ENCODE measurements around the gene CNTNAP2.

The CNTNAP2 gene

DNA sequence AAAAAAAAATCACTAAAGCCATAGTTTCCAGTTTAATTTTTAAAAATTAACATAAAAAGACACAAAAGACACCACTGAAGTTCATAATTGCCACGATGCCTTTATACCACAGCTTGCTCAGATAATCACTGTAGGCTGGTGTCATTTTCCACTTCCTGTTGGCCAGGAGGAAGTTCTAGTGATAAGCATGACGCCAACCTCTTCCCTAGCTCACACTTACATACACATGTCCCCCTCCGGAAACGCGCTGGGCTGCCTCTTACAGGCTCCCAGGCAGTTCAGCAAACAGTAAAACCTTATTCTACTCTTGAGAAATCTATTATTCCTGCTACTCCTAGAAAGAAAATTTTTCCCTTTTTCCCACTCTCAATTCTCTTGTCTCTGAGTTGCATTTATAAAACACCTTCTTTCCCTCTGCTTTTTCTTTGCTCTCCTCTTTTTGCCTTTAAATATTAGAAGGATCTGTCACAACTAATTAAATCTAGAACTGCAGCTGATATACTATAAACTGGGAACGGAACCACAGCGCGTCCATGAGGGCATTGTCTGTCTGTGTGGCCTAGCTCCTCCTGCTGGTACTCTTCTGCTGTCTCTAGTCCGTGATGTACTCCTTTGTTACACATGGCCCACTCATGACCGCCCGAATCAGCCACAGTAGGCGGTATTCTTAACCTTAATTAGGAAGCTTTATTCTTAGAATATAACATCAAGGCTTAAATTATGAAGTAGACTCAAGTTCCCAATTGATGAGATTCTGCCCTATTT, 664.9 kb downstream of the CNTNAP2 start:
- no peak for DNase-seq (ENCODE audit: low spot score)

DNA sequence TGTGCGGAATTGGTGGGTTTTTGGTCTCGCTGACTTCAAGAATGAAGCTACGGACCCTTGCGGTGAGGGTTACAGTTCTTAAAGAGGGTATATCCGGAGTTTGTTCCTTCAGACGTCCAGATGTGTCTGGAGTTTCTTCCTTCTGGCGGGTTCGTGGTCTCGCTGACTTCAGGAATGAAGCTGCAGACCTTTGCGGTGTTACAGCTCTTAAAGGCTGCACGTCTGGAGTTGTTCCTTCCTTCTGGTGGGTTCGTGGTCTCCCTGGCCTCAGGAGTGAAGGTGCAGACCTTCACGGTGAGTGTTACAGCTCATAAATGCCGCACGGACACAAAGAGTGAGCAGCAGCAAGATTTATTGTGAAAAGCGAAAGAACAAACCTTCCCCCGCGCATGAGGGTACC, 670.7 kb downstream of the CNTNAP2 start:
- DNase-seq (ENCODE audit: low spot score): no peak

DNA sequence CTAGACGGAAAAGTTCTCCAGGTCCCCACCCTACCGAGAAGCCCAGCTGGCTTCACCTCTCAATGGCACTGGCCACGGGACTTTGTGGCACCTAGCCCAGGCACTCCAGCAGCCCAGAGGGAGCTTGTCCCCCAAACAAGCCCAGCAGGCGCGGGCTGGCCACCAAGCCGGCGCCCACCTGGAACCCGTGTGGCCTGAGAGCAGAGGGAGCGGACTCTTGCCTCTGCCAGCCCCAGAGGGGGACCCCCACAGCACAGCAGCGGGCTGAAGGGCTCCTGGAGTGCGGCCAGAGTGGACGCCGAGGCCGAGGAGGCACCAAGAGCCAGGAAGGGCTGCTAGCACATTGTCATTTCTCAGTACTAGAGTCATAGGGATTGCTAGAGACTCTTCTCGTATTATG, 671.4 kb downstream of the CNTNAP2 start:
- no peak for DNase-seq (ENCODE audit: low spot score)

DNA sequence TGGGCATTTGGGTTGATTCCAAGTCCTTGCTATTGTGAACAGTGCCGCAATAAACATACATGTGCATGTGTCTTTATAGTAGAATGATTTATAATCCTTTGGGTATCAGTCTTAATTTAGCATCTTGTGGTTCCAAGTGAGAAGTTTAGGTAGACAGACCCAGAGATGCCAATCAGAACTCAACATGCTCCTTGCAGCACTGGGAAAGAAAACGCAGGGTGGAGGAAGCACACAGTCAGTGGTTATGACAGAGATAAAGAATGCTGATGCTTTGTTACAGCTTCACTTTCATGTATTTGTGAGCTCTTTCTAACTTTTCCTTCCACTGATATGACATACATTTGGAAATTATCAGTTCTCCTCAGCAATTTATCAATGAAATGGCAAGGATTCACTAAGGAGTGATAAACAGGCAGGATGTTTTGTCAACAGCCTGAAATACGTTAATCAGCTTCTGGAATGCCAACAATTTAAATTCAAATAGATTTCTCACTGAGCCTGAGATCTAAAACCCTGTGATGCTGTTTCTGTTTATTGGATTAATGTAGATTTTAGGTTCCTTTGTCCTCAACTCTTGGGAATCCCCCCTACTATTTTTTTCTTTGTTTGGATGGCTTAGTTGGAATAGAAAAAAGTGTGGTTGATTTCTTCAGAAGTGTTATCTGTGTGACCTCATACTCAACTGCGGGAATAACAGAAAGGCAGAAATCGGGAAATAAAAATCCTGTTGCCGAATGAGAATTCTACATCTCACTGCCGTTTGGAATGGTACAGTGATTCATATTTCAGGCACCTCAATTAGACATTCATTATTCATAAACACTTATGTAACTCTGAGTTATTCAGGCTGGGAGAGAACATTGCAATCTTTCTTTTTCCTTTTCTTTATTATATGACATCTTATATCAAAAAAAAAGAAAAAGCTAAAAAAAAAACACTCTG, 675.0 kb downstream of the CNTNAP2 start:
- no peak for DNase-seq (ENCODE audit: low spot score)

DNA sequence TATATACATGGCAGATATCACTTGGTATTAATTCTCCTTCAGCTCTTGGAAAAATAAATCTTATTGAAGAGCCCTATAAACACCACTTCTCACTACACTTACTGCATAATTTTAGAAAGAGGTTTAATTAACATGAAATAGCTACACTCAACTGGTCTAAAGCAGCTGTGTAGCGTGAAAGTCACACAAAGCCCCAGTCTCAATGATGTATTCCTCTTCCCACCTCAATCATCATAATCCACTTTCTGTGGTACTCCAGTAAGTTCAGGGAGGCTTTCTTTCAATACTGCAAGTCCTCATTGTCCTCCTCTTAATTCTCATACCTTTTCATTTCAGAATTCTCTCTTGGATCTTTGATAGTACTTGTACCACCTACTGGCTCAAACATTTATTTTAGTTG, 688.0 kb downstream of the CNTNAP2 start:
- no peak for DNase-seq (ENCODE audit: low spot score)

DNA sequence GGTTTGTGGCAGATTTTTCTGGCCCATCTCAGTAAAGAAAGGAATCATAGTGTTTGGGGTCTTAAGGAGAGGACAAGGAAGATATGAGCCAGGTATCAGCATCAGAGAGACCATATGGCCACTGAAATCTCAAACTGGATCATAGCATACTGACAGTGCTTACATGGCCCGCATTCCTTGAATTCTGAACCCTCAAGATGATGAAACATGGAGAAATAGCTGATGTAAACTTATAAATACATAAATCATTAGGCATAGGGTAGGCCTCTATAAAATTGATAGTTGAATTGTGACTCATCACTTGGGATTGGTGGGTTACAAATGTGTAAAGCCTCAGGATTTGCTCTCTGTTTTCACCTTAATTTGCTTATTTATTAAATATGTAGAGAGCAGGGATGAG, 688.5 kb downstream of the CNTNAP2 start:
- no peak for DNase-seq (ENCODE audit: low spot score)

DNA sequence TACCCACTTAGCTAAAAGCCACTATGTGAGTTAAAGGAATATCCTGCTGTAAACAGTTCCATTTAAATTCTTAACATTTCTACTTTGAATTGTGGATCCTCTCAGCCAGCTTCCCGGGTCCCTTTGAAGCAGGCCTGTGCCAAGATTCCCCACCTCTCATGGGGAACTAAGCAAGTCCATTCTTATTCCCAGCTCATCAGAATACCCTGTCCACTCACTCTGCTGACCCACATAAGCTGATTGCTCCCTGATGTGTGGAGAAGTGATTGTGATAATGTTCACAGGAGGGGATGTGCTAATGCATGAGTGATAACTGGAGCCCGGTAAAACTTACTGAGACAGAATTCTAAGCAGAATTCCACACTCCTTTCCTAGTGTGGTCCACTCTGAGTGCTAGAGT, 709.7 kb downstream of the CNTNAP2 start:
- no peak for DNase-seq (ENCODE audit: low spot score)

DNA sequence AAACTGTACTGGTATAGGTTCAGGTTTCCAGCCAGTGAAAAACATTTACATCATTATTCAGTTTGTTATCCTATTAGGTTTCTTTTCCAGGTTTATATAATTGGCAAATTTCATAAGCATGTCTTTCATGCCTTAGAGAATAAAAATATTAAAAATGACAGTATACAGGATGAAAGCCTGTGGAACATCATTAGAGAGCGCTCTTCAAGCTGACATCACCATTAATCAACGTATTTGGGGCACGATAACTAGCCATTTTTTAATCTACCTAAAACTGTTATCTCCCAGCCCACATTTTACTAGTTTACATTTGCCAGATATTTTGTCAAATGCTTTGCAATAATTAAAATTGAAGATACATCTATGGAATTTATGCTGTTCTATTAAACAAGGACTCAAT, 714.1 kb downstream of the CNTNAP2 start:
- no peak for DNase-seq (ENCODE audit: low spot score)

DNA sequence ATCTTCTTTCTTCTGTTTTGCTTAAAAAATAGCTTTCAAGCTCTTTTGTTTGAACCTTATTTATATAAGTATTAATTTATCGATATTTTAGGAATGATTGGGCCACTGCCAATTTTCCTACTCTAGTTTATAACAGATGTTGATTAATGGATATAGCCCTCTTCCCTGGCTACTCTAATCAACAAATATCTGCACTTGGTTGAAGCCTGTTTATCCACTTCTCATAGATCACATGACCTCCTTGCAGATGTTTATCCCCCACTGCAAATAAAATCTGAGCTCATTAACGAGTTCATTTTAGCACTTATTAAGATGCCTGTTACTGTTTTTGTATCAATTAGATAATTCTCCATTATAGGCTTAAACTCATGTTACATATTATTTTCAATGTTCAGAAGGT, 715.3 kb downstream of the CNTNAP2 start:
- DNase-seq (ENCODE audit: low spot score): no peak

DNA sequence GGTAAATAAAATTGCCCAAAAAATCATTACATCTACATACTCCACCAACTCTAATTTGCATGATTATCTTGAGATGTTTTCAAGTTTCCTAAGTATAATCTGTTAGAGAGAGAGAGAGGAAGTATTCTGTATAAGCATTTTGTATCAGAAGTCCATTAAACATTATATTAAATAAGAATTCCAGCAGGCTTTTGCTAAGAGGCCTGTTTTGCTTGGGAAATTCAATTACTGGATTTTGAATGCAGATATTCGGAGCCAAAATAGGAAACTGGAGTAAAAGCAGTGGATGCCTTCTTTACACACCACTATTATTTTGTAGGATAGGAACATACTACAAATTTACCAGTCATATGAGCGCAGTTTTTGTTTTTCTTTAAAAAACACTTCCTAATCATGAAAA, 727.8 kb downstream of the CNTNAP2 start:
- DNase-seq (ENCODE audit: low spot score): no peak

DNA sequence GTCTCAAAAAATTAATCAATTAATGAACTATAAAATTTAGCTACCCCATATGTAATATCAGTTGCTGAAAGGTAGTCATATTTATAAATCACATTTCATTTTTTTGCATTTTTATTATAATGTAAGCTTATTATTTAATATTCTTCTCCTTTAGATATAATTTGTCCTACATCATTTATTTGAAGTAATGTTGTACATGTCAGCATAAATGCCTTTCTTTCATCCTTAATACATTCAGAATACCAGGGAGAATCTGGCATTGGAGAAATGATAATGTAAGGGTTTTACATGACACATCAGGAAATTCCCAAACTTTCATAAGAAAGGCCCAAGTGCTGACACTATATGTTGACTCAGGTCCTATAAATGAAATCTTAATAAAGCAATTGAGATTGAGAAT, 742.1 kb downstream of the CNTNAP2 start:
- no peak for DNase-seq (ENCODE audit: low spot score)

DNA sequence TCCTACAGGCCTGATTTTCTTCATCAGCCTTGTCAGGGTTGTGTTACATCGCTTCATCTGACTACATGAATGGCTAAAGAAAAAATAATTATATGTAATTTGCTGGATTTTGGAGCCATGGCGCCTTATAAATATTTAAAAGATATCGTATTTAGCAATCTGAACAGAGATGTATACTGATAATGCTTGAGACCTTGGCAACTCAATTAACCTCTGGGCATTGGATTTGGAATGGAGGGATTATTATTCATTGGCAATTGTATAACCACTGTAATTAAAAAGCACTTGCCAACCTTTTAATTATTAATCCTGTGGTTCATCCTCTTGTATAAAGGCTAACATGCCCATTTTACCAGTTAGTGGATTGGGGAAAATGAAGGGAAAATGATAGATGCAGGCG, 745.1 kb downstream of the CNTNAP2 start:
- DNase-seq (ENCODE audit: low spot score): no peak

DNA sequence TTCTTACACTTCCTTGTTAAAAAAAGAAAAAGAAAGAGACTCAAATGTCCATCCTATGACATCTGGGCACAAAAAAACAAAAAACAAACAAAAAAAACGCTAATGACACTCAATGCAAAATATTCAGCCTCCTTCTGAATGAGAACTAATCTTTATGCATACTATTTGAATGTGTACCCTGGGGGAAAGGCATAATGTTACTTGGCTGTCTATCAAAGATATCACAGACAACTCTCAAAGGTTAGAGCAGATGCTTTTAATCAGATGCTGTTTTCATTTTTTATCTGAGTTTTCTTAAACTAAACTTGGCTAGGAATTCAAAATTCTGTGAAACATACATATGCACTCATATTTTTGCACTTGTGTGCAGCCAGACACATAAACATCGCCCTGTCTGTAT, 745.8 kb downstream of the CNTNAP2 start:
- no peak for DNase-seq (ENCODE audit: low spot score)

DNA sequence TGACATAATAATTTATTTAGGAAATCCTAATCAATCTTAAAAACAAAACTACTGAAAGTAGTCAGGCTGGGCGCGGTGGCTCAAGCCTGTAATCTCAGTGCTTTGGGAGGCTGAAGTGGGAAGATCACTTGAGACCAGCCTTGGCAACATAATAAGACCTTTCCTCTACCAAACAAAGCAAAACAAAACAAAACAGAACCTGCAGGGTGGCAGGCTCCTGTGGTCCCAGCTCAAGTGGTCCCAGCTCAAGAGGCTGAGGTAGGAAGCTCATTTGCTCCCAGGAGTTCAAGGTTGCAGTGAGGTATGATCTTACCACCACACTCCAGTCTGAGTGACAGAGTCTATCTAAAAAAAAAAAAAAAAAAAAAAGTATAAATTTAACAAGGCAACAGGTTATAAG, 748.0 kb downstream of the CNTNAP2 start:
- no peak for DNase-seq (ENCODE audit: low spot score)

DNA sequence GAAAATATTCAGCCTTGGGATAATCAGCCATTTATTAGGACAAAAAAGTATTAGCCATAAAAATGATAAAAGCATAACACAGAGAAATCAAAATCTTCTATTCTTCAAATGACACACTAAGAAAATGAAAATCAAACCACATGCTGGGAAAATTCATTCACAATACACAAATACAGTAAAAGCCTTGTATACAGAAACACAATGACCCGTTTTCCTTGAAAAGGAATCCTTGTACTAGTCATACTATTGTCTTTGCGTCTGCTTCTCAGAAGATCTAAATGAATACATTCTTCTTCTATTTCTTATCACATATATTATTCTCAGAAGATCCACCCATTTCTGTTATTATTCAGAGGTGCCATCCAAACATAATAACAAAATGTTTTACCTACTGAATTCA, 749.1 kb downstream of the CNTNAP2 start:
- no peak for DNase-seq (ENCODE audit: low spot score)

DNA sequence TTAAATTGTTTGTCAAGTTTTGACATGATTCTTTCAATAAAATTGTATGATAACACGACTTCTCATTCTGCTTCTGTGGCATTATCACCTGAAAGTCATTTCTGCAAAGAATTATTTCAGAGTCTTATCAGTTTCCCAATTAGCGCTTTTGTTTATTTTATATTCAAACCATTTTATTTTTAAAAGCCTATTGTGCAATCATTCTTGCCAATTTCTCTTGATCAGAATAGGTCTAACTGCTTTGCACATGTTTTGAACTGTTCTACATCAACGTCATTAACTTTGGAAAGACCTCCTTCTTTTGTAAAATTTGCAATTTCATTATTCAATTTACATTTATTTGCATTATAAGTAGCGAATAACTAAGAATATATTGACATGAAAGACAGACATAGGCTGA, 758.1 kb downstream of the CNTNAP2 start:
- DNase-seq (ENCODE audit: low spot score): no peak

DNA sequence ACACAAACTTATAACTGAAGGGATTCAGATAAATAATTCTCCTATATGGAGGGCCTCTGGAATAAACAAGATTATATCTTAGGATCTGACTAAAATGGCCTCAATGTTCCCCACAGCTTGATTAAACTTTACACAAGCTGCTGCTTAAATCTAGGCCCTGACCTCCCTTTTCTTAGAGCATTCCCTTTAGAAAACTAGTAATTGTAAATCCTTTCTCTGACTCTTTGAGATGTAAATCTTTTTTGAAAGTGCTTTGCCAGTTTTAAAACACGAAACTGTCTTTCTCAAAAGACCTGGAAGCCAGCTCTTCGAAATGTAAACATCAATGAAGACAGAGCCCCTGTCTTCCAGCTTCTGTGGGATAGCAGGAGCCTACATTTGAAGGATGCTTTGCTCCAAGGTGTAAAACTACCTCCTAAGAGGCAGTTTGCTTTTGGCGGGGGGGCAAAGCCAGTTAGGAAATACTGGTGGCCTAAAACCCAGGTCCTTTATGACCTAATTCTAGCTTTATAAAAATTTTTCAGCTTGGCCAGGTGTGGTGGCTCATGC, 758.7 kb downstream of the CNTNAP2 start:
- no peak for DNase-seq (ENCODE audit: low spot score)

DNA sequence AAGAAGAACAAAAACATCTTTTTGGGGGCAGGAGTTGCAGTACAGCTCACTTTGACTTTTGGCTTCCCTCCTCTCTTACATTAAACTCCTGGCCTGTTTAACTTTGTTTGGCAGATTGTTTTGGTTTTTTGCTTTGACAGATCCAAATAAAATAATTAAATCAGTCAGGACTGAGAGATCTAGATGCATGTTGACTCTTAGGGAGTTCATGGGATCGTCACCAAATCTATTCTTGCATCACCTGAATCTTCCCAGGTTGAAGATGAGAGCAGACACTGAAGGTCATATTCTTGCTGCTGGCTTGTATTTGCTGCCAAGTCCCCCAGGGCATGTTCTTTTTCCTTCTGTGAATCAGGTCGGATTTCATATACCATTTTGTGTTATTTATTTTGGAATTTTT, 759.4 kb downstream of the CNTNAP2 start:
- no peak for DNase-seq (ENCODE audit: low spot score)

DNA sequence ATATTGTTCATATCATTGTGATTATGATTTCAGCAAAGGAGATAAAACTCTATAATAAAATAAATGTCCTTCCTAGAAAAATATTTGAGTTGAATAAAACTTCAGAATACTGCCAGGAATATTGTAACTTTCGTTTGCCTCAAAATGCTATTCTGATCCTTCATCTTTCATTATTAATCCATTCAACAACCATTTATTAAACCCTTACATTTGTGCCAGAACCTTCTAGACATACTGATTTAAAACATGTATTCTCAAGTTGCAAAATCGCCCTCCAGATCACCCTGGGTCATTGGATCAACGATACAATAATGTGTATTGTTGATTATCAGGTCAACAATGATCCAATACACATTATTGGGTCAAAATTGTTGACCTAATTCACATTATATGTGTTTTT, 759.8 kb downstream of the CNTNAP2 start:
- DNase-seq (ENCODE audit: low spot score): no peak

DNA sequence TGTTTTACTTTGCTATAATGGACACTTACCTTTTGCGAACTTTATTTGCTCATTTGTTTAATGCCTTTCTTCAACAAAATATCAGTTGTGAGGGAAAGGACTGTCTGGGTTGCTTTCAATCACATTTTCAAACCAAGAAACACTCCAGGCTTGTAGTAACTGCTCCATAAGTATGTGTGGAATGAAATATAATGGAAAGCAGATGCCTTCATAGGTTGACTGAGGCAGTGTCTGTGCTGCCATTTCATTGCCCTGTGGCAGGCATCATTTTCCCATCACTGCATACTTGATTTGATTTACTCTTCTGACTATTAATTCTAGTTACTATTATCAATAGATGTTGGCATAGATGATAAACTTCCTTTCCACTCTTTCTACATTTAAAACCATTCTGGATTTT, 762.3 kb downstream of the CNTNAP2 start:
- DNase-seq (ENCODE audit: low spot score): no peak

DNA sequence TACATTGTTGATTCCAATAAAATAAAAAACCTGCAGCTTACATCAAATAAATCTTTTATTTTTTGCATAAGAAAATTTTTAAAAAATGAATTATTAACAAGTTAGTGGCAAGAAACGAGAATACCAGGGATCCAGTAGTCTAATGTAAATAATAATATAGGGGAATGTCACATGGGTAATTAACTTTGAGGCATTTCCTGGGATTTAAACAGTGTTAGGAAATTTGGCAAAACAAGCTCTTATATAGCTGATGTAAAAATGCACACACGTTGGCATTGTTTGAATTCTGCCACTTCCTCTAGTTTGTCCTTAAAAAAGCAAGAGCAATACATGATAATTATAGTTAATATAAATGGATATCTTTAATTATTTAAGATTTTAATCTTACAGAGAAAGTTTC, 768.6 kb downstream of the CNTNAP2 start:
- no peak for DNase-seq (ENCODE audit: low spot score)

DNA sequence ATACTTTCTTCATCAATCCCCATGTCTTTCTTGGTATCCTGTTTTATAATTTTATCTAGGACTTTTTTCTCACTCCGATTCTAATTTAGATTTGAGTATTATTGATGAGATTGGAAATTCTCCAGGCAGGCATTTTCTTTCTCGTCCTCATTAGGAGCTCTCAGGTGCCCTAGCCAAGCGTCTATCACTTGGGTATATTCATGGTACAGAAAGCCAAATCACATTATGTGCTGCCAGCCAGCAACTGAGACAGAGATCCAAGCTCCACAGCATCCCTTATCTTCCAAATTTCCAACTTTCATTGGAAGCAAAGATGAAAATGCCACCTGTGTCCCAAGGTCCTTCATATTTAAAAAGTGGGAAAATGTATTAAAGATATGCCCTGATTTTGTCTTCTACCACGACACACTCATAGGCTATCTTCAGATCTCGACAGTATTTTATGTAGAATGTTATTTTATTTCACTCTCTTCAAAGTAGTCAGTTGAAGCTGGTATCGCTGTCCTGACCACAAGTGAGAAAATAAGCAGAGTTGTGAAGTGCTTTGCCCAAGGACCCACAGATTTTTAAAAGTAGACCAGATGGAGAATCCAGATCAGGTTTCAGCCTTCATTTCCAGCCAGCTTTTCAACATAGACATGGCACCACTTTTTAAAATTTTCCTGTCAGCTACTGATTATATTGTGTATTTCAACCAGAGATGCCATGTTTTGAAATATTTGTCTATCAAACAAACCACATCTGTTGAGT, 773.4 kb downstream of the CNTNAP2 start:
- no peak for DNase-seq (ENCODE audit: low spot score)
